ENCODE measurements around the gene SLC17A1.

GRCh38 chr6:25756382-25757363 lies 75.2 kb downstream of the SLC17A1 start:
- TF ChIP-seq CTCF (IDR thresholded peaks at IDR 0.05; ENCODE audit: low read depth, low read length), result no peak
- TF ChIP-seq EZH2phosphoT487 (IDR thresholded peaks at IDR 0.05; ENCODE audit: low read depth), result no peak
